Colon (tissue), 2 donors: Measurements from ENCODE around the gene SESTD1.
"Not testable (repeated sequence)": the region's sequence is repeated elsewhere in the genome, so short reads cannot be mapped to it uniquely, and the experiment has no call there.

Experiments used
- FAIRE-seq: peaks from 2 replicates; lab custom pipeline; 2012; peaks lifted over from hg19 to GRCh38; lab: Jason Lieb, UNC
- donor health status: control.
- donor health status: control.

Gene SESTD1

DNA sequence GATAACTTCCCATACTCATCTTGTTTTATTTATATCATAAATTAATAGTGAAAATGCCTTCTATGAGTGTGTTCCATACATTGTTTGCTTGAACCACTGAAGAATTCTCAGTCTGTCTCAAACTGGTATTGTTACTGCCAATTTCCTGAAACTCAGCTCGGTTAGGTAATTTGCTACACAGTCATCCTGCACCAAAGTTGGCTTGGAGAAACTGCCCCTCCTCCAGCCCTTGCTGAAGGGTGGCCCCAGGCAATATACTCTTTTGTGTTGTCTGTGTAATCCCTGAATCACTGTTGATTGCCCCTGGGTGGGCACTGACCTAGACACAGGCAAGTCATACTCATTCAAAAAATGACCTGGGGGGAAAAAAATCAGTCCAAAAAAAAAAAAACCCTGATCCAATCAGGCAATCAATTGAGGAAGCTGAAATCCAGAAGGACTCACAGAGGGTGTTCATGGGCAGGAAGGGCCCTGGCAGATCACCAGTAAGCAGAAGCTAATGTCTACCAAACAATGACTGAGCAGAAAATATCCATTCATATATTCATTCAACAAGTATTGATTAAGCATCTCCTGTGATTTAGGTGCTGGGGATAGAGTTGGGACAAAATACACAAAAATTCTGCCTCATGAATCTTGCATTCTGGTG is 3.8 kb upstream of the SESTD1 start:
- no peak for FAIRE-seq

DNA sequence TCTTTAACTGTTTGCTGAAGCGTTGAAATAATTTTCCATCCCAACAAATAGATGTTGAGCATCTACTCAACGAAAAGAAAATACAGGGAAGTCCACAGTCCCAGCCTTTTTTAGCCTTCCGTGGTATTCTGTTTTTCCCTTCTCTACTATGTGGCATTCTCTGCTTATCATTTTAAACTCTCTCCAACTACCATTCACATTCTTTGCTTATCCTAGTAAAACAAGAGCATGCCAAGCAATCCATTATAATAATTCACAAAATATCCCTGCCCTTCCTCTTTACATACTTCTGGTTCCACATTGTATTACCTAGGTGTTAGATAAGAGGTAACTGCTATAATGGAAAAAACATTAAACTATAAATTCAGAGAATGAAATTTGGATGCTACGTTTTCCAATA is 1.6 kb upstream of the SESTD1 start:
- FAIRE-seq = no peak

DNA sequence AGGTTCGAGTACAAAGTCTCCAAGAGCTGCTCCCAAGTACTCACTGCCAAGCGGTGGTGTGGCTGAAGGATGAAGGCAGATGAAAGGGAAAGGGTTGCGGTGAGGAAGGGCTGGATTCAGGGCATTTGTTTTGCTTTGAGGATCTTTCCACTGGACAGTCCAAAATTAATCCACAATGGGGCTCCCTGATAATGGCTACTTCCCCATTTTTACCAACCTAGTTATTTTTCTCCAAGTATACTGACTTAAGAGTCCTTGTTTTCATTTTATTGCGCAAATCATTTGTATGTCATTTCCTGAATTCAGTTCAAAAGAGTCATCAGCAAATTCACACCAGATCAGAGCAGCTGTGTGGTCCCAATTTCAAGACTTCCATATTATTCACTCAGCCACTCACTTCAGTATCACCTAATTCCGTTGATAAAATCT is 464 bp upstream of the SESTD1 start:
- FAIRE-seq = no peak

DNA sequence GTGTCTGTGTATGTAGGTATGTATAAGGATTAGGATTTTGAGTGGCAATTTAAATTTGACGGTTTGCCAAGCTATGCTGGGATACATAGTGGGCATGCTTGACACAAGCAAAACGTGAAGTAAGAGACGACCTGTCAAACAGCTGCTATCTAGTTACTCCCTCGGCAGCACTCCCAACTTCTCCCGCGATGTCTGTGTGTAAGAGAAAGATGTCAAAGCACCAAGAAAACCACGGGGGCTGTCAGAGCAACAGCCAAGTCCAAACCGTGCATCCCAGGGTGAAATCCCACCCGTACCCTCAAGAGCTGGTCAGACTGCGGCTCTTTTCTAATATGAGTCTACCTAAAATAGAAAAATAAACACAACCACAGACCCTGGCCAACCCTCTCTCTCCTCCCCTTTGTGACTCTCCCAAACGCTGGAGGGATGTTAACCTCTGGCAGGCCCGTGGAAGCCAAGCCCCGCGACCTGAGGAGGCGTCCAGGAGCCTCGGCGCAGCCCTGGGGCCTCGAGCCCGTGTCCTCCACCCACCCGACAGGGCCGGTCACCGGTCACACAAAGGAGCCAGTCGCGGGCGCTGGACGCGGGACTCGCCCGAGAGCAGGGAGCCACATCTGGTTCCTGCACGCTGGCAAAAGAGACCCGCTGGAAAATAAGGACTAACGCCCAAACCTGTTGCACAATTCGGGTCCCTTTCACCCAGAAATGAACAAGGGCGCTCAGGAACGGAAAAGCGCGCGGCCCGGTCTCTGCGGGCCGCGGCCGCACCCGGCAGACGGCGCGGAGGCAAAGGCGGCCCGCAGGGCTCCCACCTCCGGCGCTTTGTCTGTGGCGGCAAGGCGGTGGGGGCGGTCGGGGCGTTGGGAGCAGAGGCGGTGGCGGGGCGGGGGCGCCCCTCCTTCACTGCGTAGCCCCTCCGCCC is 925 bp downstream of the SESTD1 start:
- no peak for FAIRE-seq

DNA sequence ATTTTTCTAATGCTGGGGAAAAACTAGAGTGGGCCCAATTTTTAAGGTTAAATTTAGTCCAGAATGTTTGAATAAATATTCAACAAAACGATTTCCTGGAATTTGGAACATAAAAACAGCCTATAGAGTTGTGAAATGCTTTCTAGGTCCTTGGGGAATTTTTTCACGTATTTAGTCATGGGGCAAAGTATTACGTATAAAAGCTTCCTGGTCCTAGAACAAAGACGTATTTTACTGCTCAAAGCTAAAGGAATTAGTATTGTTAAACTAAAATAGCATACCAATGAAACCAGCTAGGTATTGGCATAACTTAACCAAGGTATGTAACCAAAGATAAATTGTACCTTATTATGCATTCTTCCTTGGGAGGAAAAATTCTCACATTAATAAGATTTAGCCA is 1.6 kb downstream of the SESTD1 start:
- peak; percentile 79 for FAIRE-seq

DNA sequence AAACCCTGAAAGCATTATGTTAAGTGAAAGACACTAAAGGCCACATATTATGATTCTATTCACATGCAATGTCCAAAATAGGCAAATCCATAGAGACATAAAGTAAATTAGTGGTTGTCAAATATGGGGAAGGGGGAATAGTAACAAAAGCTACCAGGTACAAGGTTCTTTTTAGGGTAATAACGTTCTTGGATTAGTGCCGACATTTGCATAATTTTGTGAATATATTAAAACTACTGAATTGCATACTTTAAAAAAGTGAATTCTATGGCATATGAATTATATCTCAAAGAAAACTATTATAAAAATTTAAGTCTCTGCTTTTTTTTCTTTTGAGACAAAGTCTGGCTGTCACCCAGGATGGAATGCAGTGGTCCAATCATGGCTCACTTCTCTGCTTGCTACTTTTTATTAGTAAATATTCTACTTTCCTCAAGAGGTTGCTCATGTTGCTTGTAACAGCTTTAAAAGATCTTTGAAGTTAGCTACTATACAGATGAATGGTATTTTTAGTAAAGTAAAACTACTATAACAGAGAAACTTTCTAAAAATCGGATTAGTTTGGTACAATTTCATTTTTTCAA is 2.5 kb downstream of the SESTD1 start:
- FAIRE-seq = peak; percentile 28

DNA sequence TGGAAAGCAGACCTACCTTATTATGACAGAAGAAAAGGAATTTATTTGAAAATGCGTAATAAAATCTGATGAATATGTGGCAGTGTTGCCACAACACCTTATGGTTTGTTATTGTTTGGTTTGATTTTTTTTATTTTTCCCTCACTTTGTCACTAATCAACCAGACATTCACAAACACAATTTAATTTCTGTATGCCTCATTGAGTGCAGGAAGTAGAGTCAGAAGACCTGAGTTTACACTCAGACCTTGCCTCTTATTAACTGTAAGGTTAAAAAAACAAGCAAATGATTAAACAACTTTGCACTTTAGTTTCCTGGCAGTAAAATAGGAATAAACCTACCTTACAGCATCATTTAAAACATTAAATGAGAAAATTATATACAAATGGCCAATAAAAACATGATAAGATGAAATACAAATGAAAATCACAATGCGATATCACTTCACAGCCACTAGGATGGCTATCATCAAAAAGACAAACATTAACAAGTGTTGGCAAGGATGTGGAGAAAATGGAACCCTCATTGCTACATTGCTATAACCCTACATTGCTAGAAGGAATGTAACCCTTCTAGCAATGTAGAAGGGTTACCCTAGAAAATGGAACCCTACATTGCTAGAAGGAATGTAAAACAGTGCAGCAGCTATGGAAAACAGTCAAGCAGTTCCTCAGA is 3.3 kb downstream of the SESTD1 start:
- FAIRE-seq = no peak

DNA sequence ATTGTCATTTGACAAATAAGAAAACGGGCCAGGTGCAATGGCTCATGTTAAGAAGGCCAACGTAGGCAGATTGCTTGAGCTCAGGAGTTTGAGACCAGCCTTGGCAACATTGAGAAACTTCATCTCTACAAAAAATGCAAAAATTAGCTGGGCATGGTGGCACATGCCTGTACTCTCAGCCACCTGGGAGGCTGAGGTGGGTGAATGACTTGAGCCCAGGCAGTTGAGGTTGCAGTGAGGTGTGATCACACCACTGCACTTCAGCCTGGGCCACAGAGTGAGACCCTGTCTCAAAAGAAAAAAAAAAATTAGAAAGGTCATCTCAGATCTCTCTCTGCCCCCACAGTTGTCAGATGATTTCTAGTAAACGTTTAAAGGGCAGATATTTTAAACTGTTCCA is 4.4 kb downstream of the SESTD1 start:
- FAIRE-seq = no peak

DNA sequence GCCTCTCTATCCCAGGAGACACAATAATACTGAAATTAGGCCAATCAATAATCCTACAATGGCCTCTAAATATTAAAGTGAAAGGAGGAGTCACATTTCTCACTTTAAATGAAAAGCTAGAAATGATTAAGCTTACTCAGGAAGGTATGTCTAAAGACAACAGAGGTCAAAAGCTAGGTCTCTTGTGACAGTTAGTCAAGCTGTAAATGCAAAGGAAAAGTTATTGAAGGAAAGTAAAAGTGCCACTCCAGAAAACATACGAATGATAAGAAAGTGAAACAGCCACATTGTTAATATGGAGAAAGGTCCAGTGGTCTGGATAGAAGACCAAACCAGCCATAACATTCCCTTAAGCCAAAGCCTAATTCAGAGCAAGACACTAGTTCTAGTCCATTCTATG is 9.5 kb downstream of the SESTD1 start:
- FAIRE-seq = no peak

DNA sequence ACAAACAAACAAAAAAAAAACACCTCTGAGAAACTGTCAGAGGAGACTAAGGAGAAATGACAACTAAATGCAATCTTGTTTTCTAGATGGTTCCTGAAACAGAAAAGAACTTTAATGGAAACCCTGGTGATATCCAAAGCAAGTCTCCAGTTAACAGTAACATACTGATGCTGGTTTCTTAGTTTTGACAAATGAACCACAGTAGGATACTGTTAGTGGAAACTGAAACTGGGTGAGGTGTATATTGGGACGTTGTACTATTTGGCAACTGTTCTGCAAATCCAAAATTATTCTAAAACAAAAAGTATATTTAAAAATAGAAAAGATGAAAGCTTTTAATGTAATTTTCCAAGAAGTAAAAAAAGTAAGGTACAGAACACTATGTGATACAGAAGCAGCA is 11.4 kb downstream of the SESTD1 start:
- no peak for FAIRE-seq

DNA sequence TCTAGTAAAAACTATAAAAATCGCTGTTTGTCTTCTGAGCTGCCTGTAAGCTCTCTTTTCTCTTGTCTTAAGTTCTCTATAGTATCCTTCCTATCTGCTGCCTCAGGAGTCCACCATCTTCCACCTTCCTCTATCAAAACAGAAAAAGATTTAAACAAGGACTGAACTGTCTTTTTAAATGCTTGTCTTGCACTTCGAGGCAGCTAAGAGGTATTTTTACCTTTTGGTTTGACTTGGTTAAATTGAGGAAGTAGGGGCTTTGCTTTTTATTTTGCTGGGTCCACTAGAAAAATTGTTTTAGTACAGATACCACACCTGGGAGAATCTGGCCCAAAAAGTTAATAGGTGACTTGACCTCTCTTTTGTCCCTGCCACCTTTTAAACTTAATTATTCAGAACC is 12.2 kb downstream of the SESTD1 start:
- no peak for FAIRE-seq

DNA sequence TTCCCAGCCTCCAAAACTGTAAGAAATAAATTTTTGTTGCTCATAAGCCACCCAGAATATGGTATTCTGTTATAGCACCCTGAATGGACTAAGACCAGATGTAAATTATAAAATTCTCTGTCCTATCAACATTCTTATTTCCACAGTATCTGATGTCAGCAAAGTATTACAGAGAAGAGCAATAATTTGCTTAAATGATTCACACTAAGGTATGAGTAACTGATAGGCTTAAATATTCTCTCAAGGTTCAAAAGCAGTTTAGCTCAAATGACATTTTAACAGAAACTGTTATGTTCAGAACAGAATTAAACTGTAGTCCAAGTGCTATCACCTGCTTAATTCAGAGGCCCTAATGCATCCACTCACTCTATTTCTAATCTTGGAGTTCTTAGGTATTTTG is 12.8 kb downstream of the SESTD1 start:
- FAIRE-seq = no peak

DNA sequence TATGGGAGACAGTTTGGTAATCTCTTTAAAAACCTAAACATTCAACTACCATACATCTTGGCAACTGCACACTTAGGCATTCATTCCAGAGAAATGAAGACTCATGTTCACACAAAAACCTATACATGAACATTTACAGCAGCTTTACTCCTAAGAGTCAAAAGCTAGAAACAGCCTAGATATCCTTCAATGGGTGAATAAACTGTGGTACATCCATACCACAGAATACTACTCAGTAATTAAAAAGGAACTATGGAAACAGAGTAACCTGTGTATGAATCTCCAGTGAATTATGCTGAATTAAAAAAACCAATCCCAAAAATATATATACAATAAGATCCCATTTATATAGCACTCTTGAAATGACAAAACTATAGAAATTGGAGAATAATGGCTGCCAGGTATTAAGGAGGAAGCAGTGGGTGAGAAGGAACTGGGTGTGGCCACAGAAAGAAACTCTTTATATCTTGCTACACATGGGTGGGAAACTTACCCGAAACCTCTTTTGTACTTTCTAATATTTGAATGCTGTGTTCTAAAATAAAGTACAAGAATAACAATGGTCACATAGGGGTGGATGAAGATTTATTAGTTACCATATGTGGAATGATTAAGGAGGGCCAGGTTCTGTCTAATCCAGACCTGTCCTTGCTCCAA is 13.7 kb downstream of the SESTD1 start:
- no peak for FAIRE-seq

DNA sequence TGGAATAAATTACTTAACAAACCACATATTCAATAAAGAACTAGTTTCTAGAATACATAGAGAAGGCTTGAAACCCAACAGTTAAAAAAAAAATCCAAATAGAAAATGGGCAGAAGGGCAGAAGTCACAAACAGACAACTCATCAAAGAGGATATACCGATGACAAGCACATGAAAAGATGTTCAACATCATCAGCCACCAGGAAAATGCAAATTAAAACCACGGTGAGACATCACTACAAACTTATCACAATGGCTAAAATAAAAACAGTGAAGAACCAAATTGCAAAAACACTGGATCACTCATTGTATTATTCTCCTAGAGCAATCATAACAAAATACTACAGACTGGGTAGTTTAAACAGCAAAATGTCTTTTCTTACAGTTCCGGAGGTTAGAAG is 14.5 kb downstream of the SESTD1 start:
- no peak for FAIRE-seq

DNA sequence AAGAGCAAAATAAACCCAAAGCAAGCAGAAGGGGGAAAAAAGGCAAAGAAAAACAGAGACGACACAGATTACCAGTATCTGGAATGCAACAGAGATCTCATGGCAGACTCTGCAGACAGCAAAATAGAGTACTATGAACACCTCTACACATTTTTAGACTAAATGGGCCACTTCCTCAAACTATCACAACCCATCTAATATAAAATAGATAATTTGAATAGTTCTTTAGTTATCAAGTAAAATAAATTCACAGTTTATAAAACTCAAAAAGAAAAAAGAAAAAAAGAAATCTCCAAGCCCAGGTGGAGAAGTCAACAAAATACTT is 16.6 kb downstream of the SESTD1 start:
- peak; percentile 10 for FAIRE-seq

DNA sequence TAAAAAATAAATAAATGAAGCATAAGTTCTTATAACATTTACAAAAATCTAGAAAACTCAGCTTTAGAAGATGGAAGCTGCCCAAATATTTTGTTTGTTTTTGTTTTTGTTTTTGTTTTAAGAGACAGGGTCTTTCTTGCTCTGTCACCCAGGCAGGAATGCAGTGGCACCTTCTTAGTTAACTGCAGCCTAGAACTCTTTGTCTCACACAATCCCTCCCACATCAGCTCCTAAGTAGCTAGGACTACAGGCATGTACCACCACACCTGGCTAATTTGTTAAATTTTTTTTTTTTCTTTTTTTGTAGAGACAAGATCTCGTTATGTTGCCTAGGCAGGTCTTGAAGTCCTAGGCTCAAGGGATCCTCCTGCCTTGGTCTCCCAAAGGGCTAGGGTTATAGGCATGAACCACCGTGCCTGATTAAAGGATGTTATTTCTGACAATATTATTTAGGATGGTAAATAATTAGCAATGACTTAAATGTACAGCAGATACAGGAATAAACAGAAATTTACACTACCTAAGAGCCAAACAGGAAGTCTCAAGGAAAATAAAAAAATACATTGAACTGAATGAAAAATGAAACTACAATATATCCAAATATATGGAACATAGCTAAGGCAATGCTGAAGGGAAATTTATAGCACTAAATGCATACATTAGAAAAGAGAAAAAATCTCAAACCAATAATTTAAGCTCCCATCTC is 17.2 kb downstream of the SESTD1 start:
- FAIRE-seq = no peak

DNA sequence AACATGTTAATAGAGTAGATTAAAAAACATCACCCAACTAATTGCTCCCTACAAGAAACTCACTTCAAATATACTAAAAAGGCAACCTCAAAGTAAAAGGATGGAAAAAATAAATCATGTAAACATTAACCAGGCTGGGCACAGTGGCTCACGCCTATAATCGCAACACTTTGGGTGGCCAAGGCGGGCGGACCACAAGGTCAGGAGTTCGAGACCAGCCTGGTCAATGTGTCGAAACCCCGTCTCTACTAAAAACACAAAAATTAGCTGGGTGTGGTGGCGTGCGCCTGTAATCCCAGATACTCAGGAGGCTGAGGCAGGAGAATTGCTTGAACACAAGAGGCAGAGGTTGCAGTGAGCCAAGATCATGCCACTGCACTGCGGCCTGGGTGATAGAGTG is 18.8 kb downstream of the SESTD1 start:
- not testable (repeated sequence) for FAIRE-seq

DNA sequence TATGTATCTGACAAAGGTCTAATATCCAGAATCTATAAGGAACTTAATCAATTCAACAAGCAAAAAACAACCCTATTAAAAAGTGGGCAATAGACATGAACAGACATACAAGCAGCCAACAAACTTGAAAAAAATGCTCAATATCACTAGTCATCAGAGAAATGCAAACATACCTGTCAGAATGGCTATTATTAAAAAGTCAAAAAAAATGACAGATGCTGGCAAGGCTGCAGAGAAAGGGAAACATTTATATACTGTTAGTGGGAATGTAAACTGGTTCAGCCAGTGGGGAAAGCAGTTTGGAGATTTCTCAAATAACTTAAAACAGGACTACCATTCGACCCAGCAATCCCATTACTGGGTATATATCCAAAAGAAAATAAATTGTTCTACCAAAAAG is 21.6 kb downstream of the SESTD1 start:
- no peak for FAIRE-seq

DNA sequence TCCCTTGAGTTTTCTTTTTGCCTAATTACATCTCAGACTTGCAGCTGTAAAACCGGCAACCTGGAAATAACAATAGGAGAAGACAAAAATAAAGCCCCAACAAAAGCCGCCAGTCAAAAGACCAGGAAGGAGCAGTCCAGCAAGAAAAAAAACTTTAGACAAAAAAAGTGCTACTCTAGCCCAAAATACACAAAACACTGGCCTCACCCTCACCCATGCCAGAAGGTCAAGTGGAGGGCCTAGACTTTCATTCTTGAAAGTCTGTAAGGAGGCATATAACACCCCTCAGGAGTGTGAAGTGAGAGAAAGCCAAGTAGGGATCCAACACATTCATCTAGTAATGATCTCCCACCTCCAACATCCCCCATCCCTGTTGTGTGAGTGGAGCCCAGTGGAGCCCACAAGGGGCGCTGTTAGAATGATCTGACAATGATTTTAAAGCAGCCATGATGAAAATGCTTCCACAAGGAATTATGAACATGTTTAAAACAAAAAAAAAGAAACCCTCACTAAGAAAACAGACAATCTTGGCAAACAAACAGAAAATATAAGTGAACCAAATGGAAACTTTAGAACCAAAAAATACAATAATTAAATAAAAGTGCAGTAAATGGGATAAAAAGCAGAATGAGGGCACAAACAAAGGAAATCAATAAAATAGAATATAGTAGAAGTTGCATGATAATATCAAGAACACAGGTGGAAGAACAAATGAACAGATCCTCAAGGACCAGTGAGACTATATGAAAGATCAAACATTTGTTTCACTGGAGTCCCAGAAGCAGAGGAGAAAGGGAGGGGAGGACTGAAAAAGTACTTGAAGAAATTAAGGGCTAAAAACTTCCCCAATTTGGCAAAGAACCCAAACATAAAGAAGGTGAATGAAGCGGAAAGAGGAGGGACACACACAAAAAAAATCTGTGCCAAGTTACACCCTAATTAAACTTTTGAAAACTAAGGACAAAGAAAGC is 23.9 kb downstream of the SESTD1 start:
- FAIRE-seq = no peak

DNA sequence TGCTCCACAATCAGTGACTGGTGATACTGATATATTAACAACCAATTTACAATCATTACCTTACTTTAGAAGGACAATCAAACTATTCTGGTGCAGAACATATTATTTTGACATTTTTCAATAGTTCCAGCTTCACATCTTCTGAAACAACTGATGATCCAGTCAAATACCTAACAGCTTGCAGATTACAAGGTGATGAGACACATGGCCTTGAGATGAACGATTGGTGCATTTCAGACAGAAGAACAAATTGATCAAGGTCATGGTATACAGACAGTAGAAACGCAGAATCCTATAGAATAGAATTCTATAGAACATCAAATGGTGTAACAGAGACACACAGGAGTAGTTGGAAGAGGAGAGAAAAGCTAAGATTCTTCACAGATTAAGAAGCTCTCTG is 24.8 kb downstream of the SESTD1 start:
- no peak for FAIRE-seq

DNA sequence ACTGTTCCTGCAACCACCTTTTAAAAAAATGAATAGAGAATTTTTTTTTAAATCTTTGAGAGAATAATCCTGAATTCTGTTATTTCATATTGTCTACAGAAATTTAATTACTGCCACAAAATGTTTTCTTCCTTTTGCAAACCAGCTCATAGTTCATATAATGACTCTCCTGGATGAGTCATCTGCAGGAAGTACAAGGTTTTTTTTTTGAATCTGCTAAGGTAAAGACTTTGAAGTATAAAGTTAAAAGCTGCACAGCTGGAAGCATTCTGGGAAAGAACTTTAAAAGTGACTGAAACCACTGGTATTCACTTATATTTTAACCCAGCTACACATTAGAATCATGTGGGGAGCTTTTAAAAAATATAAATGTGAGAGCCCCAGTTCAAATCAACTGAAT is 25.4 kb downstream of the SESTD1 start:
- peak; percentile 91 for FAIRE-seq
